ENCODE results near the gene ZBTB38. TPM values are rescaled to one million over a fixed set of nuclear protein-coding genes. Genes with fewer than 3 reads are reported as not detected.

ZBTB38 gene
- total RNA-seq, 1 donor from 2014 or later, result 9.3 TPM

- TF ChIP-seq CTCF (IDR thresholded peaks at IDR 0.05; ENCODE audit: partially characterized antibody, unreplicated experiment), result no peak
- Mint-ChIP-seq H3K27me3 (ENCODE audit: unreplicated experiment) (peaks cover 1% of the 10 kb centered on the region), H3K4me1 (ENCODE audit: low read depth, unreplicated experiment) (peaks cover 30% of the 10 kb centered on the region), H3K36me3 (ENCODE audit: unreplicated experiment) (no peaks in the 10 kb centered on the region), H3K9me3 (ENCODE audit: unreplicated experiment) (peaks cover 1% of the 10 kb centered on the region), H3K4me3 (ENCODE audit: unreplicated experiment) (no peak overlapping the region), H3K27ac (ENCODE audit: unreplicated experiment) (no peak overlapping the region)
- DNase-seq, result no peak
Measured at GRCh38 chr3:141407825-141408224, 39.5 kb downstream of the ZBTB38 start.

GRCh38 chr3:141408596-141408995 is 40.3 kb downstream of the ZBTB38 start:
- DNase-seq, result no peak
- Mint-ChIP-seq H3K36me3 (ENCODE audit: unreplicated experiment) (no peaks in the 10 kb centered on the region), H3K4me1 (ENCODE audit: low read depth, unreplicated experiment) (peaks cover 27% of the 10 kb centered on the region), H3K27ac (ENCODE audit: unreplicated experiment) (no peak overlapping the region), H3K9me3 (ENCODE audit: unreplicated experiment) (peaks cover 5% of the 10 kb centered on the region), H3K27me3 (ENCODE audit: unreplicated experiment) (peaks cover 1% of the 10 kb centered on the region), H3K4me3 (ENCODE audit: unreplicated experiment) (no peak overlapping the region)
- no peak for TF ChIP-seq CTCF (IDR thresholded peaks at IDR 0.05; ENCODE audit: partially characterized antibody, unreplicated experiment)

- no peaks in the 10 kb centered on the region for H3K27me3 Mint-ChIP-seq (ENCODE audit: unreplicated experiment)
- DNase-seq, result no peak
- H3K4me3 Mint-ChIP-seq (ENCODE audit: unreplicated experiment), result no peak overlapping the region
- H3K36me3 Mint-ChIP-seq (ENCODE audit: unreplicated experiment), result peaks cover 5% of the 10 kb centered on the region
- H3K9me3 Mint-ChIP-seq (ENCODE audit: unreplicated experiment), result peaks cover 8% of the 10 kb centered on the region
- peaks cover 20% of the 10 kb centered on the region for H3K4me1 Mint-ChIP-seq (ENCODE audit: low read depth, unreplicated experiment)
- no peak for TF ChIP-seq CTCF (IDR thresholded peaks at IDR 0.05; ENCODE audit: partially characterized antibody, unreplicated experiment)
- no peak overlapping the region for H3K27ac Mint-ChIP-seq (ENCODE audit: unreplicated experiment)
Measured at GRCh38 chr3:141409940-141410241, 41.6 kb downstream of the ZBTB38 start.

GRCh38 chr3:141410408-141410807 is 42.1 kb downstream of the ZBTB38 start:
- no peak for DNase-seq
- Mint-ChIP-seq H3K9me3 (ENCODE audit: unreplicated experiment) (peaks cover 8% of the 10 kb centered on the region), H3K4me3 (ENCODE audit: unreplicated experiment) (no peak overlapping the region), H3K36me3 (ENCODE audit: unreplicated experiment) (peaks cover 5% of the 10 kb centered on the region), H3K4me1 (ENCODE audit: low read depth, unreplicated experiment) (peaks cover 20% of the 10 kb centered on the region), H3K27me3 (ENCODE audit: unreplicated experiment) (no peaks in the 10 kb centered on the region), H3K27ac (ENCODE audit: unreplicated experiment) (no peak overlapping the region)
- TF ChIP-seq CTCF (IDR thresholded peaks at IDR 0.05; ENCODE audit: partially characterized antibody, unreplicated experiment), result no peak

- DNase-seq, result no peak
- H3K9me3 Mint-ChIP-seq (ENCODE audit: unreplicated experiment), result peaks cover 8% of the 10 kb centered on the region
- H3K4me3 Mint-ChIP-seq (ENCODE audit: unreplicated experiment), result no peak overlapping the region
- peaks cover 20% of the 10 kb centered on the region for H3K4me1 Mint-ChIP-seq (ENCODE audit: low read depth, unreplicated experiment)
- no peak overlapping the region for H3K27ac Mint-ChIP-seq (ENCODE audit: unreplicated experiment)
- H3K27me3 Mint-ChIP-seq (ENCODE audit: unreplicated experiment), result peaks cover 2% of the 10 kb centered on the region
- H3K36me3 Mint-ChIP-seq (ENCODE audit: unreplicated experiment), result peaks cover 5% of the 10 kb centered on the region
- TF ChIP-seq CTCF (IDR thresholded peaks at IDR 0.05; ENCODE audit: partially characterized antibody, unreplicated experiment), result no peak
Measured at GRCh38 chr3:141410846-141411245, 42.5 kb downstream of the ZBTB38 start.
